Tibial nerve (tissue), 4 donors: Measurements from ENCODE around the gene FAM240B.

Experiments
- EP300 ChIP-seq, 2 donors: sonication (generic); formaldehyde crosslinking; IDR thresholded peaks; one replicate each; pipeline ENCODE4 v1.6.1; 2017; ENCODE audit warnings: antibody characterized with exemption in 2 of 2, mild to moderate bottlenecking in 1 of 2
- POLR2A ChIP-seq, 2 donors: fragments of 450-650 bp; IDR thresholded peaks; one replicate each; pipeline ENCODE4 v1.6.1; 2017; ENCODE audit warnings: antibody characterized with exemption in 2 of 2, mild to moderate bottlenecking in 2 of 2, moderate library complexity in 2 of 2
- TF ChIP-seq, protein P1 (sequence below), 5 experiments: fragments of 200-600 bp in 3 of 5; fragments of 450-650 bp in 2 of 5; sonication (generic) in 3 of 5; IDR thresholded peaks; one replicate each; pipeline ENCODE4 v1.5.1; 2016 to 2019; ENCODE audit warnings: antibody characterized with exemption in 5 of 5, mild to moderate bottlenecking in 3 of 5, moderate library complexity in 2 of 5

DNA sequence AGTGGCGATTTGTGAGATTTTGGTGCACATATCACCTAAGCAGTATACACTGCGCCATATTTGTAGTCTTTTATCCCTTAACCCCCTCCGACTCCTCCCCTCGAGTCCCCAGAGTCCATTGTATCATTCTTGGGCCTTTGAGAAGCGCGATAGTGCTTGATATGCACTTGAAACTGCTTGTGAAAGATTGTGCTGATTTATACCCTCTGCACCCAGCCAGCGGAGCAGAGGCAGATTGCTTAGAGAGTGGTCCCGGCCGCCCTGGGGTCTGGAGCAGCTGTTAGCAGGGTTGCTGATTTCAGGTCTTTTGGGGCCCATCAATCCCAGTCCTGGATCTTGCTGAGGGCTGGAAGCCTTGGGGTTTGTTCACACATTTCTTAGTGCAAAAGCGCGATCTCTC lies 13.0 kb upstream of the FAM240B start:
- TF ChIP-seq, protein P1, sequence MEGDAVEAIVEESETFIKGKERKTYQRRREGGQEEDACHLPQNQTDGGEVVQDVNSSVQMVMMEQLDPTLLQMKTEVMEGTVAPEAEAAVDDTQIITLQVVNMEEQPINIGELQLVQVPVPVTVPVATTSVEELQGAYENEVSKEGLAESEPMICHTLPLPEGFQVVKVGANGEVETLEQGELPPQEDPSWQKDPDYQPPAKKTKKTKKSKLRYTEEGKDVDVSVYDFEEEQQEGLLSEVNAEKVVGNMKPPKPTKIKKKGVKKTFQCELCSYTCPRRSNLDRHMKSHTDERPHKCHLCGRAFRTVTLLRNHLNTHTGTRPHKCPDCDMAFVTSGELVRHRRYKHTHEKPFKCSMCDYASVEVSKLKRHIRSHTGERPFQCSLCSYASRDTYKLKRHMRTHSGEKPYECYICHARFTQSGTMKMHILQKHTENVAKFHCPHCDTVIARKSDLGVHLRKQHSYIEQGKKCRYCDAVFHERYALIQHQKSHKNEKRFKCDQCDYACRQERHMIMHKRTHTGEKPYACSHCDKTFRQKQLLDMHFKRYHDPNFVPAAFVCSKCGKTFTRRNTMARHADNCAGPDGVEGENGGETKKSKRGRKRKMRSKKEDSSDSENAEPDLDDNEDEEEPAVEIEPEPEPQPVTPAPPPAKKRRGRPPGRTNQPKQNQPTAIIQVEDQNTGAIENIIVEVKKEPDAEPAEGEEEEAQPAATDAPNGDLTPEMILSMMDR (IDR thresholded peaks at IDR 0.05), result no peak
- TF ChIP-seq EP300 (IDR thresholded peaks at IDR 0.05) (no peak), POLR2A (IDR thresholded peaks at IDR 0.05) (no peak)
